ENCODE measurements around the gene SH3BP2.

- no peak for TF ChIP-seq POLR2A (IDR thresholded peaks at IDR 0.05)
- TF ChIP-seq, protein P1, sequence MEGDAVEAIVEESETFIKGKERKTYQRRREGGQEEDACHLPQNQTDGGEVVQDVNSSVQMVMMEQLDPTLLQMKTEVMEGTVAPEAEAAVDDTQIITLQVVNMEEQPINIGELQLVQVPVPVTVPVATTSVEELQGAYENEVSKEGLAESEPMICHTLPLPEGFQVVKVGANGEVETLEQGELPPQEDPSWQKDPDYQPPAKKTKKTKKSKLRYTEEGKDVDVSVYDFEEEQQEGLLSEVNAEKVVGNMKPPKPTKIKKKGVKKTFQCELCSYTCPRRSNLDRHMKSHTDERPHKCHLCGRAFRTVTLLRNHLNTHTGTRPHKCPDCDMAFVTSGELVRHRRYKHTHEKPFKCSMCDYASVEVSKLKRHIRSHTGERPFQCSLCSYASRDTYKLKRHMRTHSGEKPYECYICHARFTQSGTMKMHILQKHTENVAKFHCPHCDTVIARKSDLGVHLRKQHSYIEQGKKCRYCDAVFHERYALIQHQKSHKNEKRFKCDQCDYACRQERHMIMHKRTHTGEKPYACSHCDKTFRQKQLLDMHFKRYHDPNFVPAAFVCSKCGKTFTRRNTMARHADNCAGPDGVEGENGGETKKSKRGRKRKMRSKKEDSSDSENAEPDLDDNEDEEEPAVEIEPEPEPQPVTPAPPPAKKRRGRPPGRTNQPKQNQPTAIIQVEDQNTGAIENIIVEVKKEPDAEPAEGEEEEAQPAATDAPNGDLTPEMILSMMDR (IDR thresholded peaks at IDR 0.05), result no peak
Observed at GRCh38 chr4:2799224-2799911, 6.5 kb downstream of the SH3BP2 start.

All from Peyer's patch (tissue), 4 donors.